HG02759 (cell line): ENCODE measurements around the gene MSI1.

Experiments used
- ATAC-seq: cut with Tn5 transposase; IDR thresholded peaks from one replicate; pipeline ENCODE4 v1.9.1; 2021; ENCODE audit warnings: mild to moderate bottlenecking, moderate library complexity; ENCODE audit not compliant: unreplicated experiment

MSI1 gene

DNA sequence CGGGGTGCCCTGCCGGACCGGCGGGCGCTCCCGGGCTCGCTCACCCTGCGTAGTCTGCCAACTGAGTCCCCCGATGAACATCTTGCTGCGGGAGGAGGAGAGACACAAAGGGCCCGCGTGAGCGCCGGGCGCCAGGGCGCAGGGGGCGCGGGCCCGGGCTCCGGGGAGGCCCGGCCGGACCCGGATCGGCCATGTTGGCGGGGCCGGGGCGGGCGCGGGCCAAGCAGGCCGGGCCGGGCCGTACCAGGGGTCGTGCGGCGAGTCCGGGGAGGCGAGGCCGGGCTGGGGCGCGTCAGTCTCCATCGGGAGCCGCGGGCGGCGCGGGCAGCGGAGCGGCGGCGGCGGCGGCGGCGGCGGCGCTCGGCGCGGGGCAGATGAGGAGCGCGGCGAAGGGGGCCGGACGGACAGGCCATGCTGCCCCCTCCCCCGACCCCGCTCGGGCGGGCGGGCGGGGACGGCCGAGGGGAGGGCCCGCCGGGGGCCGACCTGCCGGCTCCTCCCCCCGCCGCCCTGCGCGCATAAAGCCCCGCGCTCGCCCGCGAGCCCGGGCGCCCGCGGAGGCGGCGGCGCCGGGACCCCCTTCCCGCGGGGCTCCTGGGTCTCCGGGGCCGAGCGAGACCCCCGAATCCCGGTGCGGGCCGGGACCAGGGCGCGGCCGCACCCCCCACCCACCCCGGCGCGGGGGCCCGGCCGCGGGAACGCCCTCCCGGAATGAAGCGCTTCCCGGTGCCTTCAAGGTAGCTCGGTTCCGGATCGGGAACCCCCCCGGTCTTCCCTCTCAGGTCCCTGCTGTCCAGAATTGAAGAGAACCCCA, at the start of gene MSI1:
Gene MSI1 (minus strand): TSS at position 376 of the 814 bp plus-strand sequence. CDS start 73 bp downstream, at position 303.
- no peak for ATAC-seq

DNA sequence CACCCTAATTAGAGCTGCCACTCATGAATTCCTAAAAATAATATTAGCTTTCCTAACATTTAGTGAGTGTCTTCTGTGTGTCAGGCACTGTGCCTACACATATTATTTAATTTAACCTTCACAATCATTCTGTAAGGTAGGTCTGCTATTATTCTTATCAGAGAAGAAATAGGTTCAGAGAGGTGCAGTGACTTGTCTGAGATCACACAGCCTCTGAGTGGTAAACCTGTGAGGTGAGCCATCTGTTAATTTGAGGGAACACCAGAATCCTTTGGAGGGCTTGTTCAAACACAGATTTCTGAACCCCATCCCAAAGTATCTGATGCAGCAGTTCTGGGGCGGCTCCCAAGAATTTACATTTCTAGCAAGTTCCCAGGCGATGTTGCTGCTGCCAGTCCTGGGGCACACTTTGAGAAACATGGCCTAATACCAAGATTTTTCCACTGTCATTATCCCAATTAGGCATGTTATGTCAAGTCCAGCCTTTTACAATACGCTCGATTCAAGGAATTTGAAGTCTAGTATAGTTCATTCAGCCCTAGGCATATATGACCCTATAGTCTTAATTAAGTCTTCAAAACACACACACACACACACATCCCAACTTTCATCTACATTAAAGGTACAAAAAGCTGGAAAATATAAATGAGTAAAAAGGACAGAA, 49.1 kb upstream of the MSI1 start:
- no peak for ATAC-seq

DNA sequence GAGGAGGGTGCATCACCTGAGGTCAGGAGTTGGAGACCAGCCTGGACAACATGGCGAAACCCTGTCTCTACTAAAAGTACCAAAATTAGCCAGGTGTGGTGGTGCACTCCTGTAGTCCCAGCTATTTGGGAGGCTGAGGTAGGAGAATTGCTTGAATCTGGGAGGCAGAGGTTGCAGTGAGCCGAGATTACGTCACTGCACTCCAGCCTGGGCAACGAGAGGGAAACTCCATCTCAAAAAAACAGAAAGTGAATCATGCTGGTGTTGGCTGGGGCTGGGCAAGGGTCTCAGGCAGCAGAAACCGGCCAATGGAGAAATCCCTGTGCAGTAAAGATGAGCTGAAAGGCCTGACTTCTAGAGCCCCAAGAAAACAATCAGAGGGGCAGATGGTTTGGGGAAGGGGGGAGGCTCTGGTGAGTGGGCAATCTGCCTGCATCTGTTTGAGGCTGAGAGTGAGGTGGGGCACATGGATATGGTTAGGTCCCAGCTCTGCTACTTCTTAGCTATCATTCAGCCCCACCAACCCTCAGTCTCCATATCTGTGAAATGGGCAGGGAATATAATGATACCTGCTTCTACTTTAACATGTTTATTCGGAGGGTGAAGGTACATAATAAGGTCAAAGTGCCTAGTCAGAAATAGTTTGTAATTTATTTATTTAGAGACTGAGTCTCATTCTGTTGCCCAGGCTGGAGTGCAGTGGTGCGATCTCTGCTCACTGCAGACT, 47.7 kb upstream of the MSI1 start:
- no peak for ATAC-seq

DNA sequence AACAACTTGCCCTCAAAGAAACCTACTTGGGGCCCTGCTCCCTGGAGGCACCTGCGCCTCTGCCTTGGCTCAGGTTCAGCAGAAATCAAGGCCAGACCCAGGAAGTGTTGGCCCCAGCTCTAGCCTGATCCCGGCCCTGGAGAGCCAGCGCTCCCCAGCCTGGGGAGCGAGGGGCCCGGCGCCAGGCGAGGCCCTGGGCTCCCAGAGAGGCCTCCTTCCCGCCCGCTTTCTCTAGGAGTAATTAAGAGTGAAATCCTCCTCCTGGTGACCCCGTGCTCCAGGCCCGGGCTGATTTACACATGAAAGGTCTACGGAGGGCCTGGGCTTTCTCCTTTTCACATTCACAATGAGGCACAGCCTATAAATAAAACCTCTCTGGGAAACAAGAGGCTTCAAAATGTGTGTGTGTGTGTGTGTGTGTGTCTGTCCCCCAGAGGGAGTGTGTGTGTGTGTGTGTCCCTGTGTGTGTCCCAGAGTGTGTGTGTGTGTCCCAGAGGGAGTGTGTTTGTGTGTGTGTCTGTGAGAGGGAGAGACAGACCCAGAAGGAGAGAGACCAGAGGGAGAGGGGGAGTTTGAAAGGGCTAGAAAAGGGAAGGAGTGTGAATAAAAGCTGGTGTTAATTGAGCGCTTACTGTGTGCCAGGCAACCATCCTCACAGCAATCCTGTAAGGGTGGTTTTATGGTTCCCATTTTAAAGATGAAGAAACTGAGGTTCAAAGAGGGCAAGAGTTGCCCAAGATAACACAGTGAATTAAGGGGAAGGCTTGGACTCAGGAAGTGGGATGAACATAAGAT, 45.1 kb upstream of the MSI1 start:
- ATAC-seq: no peak

DNA sequence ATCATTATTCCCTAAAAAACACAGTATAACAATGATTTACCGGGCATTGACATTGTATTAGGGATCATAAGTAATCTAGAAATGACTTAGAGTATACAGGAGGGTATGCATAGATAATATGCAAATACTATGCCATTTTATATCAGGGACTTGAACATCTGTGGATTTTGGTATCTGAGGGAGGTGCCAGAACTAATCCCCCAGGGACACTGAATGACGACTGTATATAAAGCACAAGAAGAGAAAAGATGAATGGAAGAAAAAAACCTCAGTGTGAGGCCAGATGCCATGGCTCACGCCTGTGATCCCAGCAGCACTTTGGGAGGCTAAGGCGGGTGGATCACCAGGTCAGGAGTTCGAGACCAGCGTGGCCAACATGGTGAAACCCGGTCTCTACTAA, 43.5 kb upstream of the MSI1 start:
- ATAC-seq: no peak

DNA sequence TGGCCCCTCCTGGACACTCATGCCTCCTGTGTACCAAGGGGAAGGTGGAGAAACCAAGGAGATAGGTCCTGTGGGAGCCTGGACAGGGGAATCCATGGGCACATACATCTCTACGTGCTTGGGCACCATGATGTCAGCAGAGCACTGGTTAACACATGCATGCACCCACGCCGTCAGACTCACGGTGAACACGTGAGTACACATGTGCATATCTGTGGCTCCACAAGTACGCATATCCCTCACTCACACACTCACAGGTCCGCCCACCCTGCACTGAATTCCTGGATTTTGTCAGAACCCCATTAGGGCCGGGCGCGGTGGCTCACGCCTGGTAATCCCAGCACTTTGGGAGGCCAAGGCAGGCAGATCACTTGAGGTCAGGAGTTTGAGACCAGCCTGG, 39.8 kb upstream of the MSI1 start:
- no peak for ATAC-seq

DNA sequence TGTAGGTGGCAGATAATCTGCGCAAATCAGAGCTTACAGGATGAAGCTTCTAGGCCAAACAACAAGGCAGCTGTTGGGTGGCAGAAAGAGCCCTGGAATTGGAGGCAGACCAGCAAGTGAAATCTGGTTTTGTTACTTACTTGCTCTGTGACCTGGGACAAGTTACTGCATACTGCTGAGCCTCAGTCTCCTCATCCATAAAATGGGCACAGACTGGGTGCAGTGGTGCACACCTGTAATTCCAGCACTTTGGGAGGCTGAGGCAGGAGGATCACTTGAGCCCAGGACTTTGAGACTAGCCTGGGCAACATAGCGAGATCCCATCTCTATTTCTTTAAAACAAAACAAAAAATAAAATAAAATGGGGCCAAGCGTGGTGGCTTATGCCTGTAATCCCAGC, 37.6 kb upstream of the MSI1 start:
- no peak for ATAC-seq

DNA sequence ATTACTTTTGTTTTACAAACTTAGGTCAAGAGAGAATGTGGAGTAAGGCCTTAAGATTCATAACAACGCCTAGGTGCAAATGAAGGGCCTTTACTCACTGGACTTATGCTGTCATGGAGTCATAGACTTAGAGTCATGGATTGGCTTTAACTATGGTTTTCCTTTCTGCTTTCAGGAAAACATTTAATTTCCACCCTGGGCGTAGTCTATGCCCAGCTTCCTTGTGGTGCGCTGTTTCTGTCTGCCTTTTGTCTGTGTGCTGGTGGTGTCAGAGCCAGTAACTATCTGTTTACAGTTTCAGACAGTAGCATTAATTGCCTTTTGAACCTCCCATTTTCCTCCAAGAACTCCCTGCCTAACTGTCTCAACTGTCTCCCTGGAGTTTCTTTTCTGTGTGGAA, 37.1 kb upstream of the MSI1 start:
- ATAC-seq: no peak

DNA sequence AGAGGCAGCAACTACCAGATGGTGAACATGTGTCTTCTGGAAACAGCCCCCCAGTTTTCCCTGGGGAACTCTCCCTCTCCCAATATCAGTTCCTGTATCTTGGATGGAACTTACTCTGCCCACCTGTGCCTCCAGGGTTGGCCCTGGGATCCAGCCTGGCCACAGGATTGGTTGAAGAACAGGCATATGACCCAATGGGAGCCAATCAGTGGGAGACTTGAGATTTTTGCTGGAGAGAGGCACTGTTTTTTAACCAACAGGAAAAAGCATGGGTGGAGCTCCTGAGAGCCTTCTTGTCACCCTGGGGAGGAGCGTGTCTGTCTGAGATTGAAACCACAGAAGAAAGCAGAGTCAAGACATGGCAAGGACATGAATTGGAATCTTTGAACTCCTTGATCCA, 35.3 kb upstream of the MSI1 start:
- no peak for ATAC-seq

DNA sequence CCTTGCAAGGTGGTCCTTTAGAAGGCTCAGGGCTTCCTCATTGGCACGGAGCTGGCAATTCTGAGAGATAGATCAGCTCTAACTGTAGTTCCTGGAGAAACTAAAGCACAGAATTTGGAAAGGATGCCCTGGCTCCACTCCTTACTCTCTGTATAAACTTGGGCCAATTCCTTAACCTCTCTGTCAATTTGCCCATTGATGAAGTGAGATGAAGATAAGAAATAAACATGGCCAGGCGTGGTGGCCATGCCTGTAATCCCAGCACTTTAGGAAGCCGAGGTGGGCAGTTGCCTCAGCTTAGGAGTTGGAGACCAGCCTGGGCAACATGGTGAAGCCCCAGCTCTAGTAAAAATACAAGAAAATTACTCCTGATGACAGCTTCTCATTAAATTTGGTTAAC, 34.9 kb upstream of the MSI1 start:
- ATAC-seq: no peak

DNA sequence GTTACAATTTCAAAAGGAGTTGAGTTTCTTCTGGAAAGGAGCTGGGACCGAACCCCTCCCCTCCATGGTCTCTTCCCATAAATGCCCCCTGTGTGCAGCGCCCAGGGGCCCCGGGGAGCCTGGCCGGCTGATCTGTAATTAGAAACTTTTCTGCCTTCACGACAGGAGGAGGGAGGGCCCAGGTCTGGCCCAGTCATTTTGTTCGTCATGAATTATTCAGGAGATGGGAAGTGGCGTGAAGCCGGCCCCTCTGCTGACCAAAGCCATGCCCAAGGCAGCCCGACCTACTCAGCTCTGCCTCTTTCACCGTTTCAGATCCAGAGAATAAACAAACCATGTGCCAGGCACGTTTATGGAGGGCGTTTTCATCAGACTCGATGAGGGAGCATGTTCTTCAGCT, 33.3 kb upstream of the MSI1 start:
- ATAC-seq: no peak

DNA sequence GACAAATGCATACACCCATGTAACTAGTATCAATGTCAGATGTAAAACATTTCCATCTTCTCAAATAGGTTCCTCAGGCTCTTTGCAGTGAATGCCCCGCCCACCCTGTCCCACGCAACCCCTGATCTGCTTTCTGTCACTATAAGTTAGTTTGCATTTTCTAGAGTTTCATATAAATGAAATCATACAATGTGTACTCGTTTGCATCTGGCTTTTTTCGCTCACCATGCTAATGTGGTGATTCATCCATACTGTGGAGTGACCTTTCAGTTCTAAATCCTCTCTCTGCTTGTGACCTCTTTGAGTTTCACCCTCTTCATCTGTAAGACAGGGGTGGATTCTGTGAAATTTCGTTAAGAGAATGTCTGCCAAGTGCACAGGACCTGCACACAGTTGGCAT, 30.6 kb upstream of the MSI1 start:
- no peak for ATAC-seq

DNA sequence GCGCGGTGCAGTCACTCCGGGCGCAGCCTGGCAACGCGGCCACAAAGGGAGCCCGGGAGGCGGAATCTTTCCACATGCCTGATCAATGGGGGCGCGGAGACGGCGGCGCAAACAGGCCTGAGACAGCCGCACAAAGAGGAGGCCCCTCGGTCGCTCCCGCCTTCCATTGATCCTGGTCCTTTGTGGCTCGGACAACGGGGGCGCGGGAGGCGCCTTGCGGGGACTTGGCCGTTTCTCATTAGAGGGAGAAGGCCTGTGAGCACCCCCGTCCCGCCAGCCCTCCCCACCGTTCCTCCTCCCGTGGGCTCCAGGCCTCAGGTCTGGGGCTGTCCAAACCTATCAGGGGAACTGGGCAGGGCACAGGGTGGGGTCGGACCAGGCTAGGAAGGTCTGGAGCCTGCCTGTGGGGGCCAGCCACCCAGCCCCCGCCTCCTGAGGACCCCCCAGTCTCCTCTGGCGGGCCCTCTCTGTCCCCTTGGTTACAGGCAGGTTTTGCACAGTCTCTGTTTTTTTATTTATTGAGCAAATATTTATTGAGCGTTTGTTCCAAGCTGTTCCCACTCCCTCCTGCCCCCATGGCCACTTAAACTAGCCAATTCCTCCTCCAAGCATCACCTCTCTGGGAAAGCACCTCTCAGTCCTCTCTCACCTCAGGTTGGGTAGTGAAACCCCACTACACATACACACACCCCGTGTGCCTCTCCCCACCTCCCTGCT, 29.0 kb upstream of the MSI1 start:
- ATAC-seq: no peak

DNA sequence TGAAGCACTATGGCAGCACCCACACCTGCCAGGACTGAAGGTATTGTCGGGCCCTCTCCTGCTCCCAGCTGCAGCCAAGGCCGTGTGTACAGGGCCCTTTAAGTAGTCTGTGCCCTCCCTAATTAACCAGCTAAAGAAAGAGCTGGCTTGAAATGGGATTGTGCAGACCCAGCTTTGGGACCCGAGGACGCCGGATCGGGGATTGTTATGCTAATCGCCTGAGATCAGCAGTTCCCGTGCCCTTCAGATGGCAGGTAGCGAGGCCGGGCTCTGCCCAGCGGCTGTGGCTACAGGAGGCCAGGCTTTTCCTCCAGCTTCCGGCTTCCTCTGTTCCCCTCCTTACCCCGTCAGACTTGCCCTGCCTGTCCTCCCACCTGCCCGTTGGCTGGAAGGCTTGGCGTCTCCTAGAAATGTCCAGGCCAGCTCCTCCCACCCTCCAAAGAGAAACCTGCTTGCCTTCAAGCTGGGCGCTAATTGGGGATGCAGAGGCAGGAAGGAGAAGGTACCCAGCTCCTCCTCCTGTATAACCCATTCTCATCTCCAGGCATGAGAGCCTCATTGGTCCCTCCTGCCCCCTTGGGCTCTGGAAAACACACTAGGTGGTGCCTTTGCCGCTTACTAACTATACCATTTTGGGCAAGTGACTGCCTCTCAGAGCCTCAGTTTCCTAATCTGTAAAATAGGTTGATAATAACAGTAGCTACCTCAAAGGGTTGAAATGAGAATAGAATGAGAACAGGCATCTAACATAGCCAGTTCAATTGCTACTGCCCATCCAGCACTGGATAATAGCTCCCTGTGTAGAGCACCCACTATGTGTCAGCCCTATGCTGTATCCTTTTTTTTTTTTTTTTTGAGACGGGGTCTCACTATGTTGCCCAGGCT, 25.8 kb upstream of the MSI1 start:
- no peak for ATAC-seq

DNA sequence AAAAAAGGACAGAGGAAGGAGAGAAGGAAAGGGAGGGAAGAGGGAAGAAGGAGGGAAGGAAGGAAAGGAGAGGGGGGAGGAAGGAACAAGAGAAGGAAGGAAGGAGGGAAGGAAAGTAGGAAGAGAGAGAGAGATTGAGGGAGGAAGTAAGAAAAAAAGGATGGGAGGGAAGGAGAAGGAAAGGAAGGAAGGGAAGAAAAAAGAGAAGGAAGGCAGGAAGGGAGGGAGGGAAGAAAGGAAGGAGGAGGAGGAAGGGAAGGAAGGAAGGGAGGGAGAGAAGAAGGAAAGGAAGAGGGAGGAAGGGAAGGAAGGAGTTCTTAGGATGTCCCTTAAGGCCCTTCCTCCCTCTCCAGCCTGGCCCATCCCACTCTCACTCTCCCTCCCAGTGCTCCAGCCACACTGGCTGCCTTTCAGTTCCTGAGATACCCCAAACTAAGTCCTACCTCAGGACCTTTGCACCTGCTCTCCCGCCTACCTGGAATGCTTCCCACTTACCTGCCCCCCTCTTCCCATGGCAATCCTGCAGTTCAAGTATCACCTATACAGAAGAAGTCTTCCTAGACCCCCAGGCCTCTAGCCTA, 21.7 kb upstream of the MSI1 start:
- no peak for ATAC-seq

DNA sequence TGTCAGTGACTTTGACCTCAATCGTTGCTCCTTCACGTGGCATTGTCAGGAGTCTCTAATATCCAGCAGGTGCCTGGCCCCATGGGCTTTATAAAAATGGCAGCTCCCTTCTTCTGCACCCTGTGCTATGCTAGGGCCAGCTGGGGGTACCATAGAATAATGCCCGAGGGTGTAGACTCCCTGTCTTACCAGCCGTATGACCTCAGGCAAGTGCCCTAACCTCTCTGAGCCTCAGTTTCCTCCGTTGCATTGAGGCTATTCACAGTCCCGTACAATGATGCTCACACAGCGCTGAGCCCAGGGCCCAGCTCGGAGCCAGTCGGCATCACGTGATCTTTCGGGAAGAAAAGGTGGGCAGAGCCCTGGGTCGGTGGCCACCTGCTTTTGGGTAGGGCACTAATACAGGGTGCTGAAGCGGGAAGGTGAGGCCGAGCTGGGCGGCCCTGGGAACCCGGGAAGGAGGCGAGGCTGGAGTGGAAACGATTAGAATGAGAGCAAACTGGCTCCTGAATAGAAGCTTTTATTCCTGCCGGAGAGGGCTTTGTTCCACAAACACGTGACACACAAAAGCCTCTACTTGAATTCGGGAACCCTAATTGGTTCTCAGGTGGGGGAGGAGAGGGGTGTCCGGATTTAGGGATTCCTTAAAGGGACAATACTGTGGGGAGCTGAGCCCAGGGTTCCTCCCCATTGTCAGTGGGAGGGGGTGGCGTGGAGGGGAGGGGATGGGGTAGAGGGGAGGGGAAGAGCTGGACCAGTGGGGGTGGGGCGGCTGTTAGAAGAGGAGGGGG, 19.9 kb upstream of the MSI1 start:
- no peak for ATAC-seq

DNA sequence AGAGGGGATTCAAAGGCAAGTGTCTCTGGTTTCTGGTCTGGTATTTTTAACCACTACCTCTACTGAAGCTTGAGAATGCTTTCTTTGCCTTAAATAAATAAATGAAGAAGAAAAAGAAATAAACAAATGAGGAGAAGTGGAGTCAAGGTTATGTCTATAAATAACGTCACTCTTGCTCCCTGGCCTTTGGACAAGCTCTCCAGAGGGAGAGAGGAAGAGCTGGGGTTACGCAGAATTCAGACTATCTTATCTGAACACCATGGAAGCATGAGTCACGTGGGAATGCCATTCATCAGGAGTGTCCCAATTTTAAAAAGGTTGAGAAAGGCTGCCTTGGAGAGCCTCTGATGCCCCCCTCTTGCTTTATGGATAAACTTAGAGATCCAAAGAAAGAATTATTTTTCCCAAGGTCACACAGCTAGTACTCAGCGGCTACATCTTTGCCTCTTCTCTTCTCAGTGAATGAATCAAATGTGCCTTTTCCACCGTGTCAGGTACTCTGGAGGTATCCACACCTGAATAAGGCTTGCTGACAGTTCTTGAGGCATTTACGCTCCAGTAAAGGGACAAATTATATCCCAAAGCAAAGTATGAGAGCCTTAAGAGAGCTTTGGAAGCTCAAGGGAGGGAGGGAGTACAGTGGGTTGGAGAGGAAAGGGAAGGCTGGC, 12.9 kb upstream of the MSI1 start:
- no peak for ATAC-seq

DNA sequence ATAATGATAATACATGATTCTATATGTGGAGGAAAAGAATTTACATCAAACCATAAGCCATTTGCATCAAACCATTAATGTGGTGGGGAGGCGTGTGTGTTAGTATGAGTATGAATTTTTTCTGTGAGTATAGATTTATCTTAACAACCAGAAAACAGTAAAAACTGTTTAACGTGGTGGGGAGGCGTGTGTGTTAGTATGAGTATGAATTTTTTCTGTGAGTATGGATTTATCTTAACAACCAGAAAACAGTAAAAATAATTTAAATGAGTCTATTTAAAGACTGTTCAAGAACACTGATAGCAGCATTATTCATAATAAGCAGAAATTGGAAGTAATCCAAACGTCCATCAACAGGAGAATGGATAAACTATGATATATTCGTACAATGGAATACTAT, 9.1 kb upstream of the MSI1 start:
- ATAC-seq: no peak
